ENCODE results near the gene TMED1. TPM values are rescaled to one million over a fixed set of nuclear protein-coding genes. Genes with fewer than 3 reads are reported as not detected.

Gene TMED1
- total RNA-seq, 4 donors from 2014 or later, result 41.2 to 71.3 (median 48.7) TPM

GRCh38 chr19:10852941-10853340 is 16.9 kb upstream of the TMED1 start:
- TF ChIP-seq CTCF (IDR thresholded peaks at IDR 0.05) (no peak), POLR2A (IDR thresholded peaks at IDR 0.05) (no peak)
- no peak overlapping the region for H3K27ac ChIP-seq
- H3K4me1 ChIP-seq, result no peaks in the 10 kb centered on the region
- no peak for DNase-seq
- intact Hi-C loops (cut with DNase I), result no loop called here
- no peak overlapping the region for H3K4me3 ChIP-seq (replicated peaks in 1 of 3)
- no peaks in the 10 kb centered on the region for H3K9me3 ChIP-seq
- H3K36me3 ChIP-seq, result no peaks in the 10 kb centered on the region
- H3K27me3 ChIP-seq, result no peaks in the 10 kb centered on the region
- WGBS, 2 donors, result 79 to 84% methylated on average over 7 of the region's 7 CpGs

GRCh38 chr19:10852098-10852800 is 16.2 kb upstream of the TMED1 start:
- no peaks in the 10 kb centered on the region for H3K9me3 ChIP-seq
- DNase-seq, result no peak
- H3K4me1 ChIP-seq, result no peaks in the 10 kb centered on the region
- no peak overlapping the region for H3K27ac ChIP-seq
- TF ChIP-seq CTCF (IDR thresholded peaks at IDR 0.05) (no peak), POLR2A (IDR thresholded peaks at IDR 0.05) (no peak)
- 87 to 91% methylated on average over 7 of the region's 7 CpGs for WGBS, 2 donors
- no peak overlapping the region for H3K4me3 ChIP-seq (replicated peaks in 1 of 3)
- intact Hi-C loops (cut with DNase I), result no loop called here
- no peaks in the 10 kb centered on the region for H3K36me3 ChIP-seq
- H3K27me3 ChIP-seq, result no peaks in the 10 kb centered on the region

- TF ChIP-seq CTCF (IDR thresholded peaks at IDR 0.05) (no peak), POLR2A (IDR thresholded peaks at IDR 0.05) (no peak)
- intact Hi-C loops (cut with DNase I), result no loop called here
- Histone ChIP-seq H3K27ac (no peak overlapping the region), H3K9me3 (no peaks in the 10 kb centered on the region), H3K27me3 (no peaks in the 10 kb centered on the region), H3K4me3 (replicated peaks in 1 of 3) (no peak overlapping the region), H3K36me3 (no peaks in the 10 kb centered on the region), H3K4me1 (no peaks in the 10 kb centered on the region)
- 89 to 93% methylated on average over 5 of the region's 5 CpGs for WGBS, 2 donors
- DNase-seq, result no peak
Measured at GRCh38 chr19:10850631-10851030, 14.6 kb upstream of the TMED1 start.

GRCh38 chr19:10848230-10848856 is 12.3 kb upstream of the TMED1 start, which contains the start of gene C19orf38:
Gene C19orf38 (plus strand): TSS chr19:10848415. CDS start chr19:10848509, 94 bp downstream.
- Histone ChIP-seq H3K36me3 (no peaks in the 10 kb centered on the region), H3K4me1 (no peaks in the 10 kb centered on the region), H3K9me3 (no peaks in the 10 kb centered on the region), H3K4me3 (replicated peaks in 1 of 3) (no peak within 1 kb of the TSS), H3K27me3 (no peaks in the 10 kb centered on the region), H3K27ac (no peak within 1 kb of the TSS)
- DNase-seq, result no peak
- intact Hi-C loops (cut with DNase I), result no loop called here
- WGBS, 2 donors, result 49 to 60% methylated on average over 12 to 13 of the region's 14 CpGs
- TF ChIP-seq CTCF (IDR thresholded peaks at IDR 0.05) (no peak), POLR2A (IDR thresholded peaks at IDR 0.05) (no peak)

GRCh38 chr19:10846500-10847202 is 10.6 kb upstream of the TMED1 start:
- H3K4me1 ChIP-seq, result no peaks in the 10 kb centered on the region
- H3K9me3 ChIP-seq, result no peaks in the 10 kb centered on the region
- intact Hi-C loops (cut with DNase I), result no loop called here
- H3K4me3 ChIP-seq (replicated peaks in 1 of 3), result no peak overlapping the region
- H3K36me3 ChIP-seq, result no peaks in the 10 kb centered on the region
- TF ChIP-seq POLR2A (IDR thresholded peaks at IDR 0.05) (no peak), CTCF (IDR thresholded peaks at IDR 0.05) (no peak)
- H3K27ac ChIP-seq, result no peak overlapping the region
- H3K27me3 ChIP-seq, result no peaks in the 10 kb centered on the region
- DNase-seq, result no peak
- 86% methylated on average over 2 of the region's 2 CpGs for WGBS, 2 donors

Data from thyroid gland (tissue), 4 donors.